IMR-90 (cell line): Measurements from ENCODE around the gene MRPL40. TPM values are rescaled to one million over a fixed set of nuclear protein-coding genes. Genes with fewer than 3 reads are reported as not detected.

Source experiments
- ATAC-seq: fragments of 200-7000 bp; cut with Tn5 transposase; 2 replicates; pipeline ENCODE4 v1.9.1; 2020; ENCODE audit warnings: low read depth, mild to moderate bottlenecking, moderate library complexity
- BruUV-seq: library from RNA; stranded (reverse); fragments of 400-500 nt; replicated peaks from 2 replicates; lab custom pipeline; 2021; lab: Mats Ljungman, UMichigan
- CTCF ChIA-PET: fragments of 300-600 bp; formaldehyde crosslinking; extraction: SDS; loops from one replicate; lab custom pipeline; 2021; ENCODE audit warnings: antibody characterized with exemption; lab: Yijun Ruan, JAX
- POLR2A ChIA-PET: fragments of 300-600 bp; sonication (Branson Sonifier 250); formaldehyde crosslinking; loops from one replicate; lab custom pipeline; 2022; ENCODE audit warnings: antibody characterized with exemption; ENCODE audit not compliant: unreplicated experiment; lab: Charles Lee
- DNase-seq: peaks from one replicate; pipeline ENCODE4 v3.0.0; 2013
- H2AFZ ChIP-seq: replicated peaks from 2 replicates; pipeline ENCODE3; 2013; ENCODE audit warnings: low read length, mild to moderate bottlenecking; ENCODE audit not compliant: poor library complexity
- H2AK5ac ChIP-seq: 2 replicates; pipeline ENCODE4 v1.6.1; 2013; ENCODE audit warnings: low read depth, low read length, inconsistent platforms
- H2AK9ac ChIP-seq: replicated peaks from 2 replicates; pipeline ENCODE3; 2013; ENCODE audit warnings: mild to moderate bottlenecking, low read depth, low read length, moderate library complexity; ENCODE audit not compliant: poor library complexity
- H2BK120ac ChIP-seq: 2 replicates; pipeline ENCODE4 v1.6.1; 2013; ENCODE audit warnings: low read depth, low read length, inconsistent platforms
- H2BK15ac ChIP-seq: 3 replicates; pipeline ENCODE4 v1.6.1; 2013; ENCODE audit warnings: low read depth, low read length, inconsistent platforms
- H2BK20ac ChIP-seq: 2 replicates; pipeline ENCODE4 v1.6.1; 2013; ENCODE audit warnings: low read depth, mild to moderate bottlenecking, inconsistent platforms, low read length, moderate library complexity
- H2BK5ac ChIP-seq: 2 replicates; pipeline ENCODE4 v1.6.1; 2013; ENCODE audit warnings: mild to moderate bottlenecking, low read depth, low read length, inconsistent platforms; ENCODE audit not compliant: poor library complexity, severe bottlenecking
- H3K14ac ChIP-seq: replicated peaks from 2 replicates; pipeline ENCODE4 v1.6.1; 2013; ENCODE audit warnings: low read depth, low read length, inconsistent platforms
- H3K18ac ChIP-seq: 2 replicates; pipeline ENCODE4 v1.6.1; 2013; ENCODE audit warnings: low read depth, low read length, control low read depth
- H3K23ac ChIP-seq: 2 replicates; pipeline ENCODE4 v1.6.1; 2013; ENCODE audit warnings: low read depth, low read length, inconsistent platforms
- H3K27ac ChIP-seq: 2 replicates; pipeline ENCODE4 v1.5.1; 2013; ENCODE audit warnings: mild to moderate bottlenecking, control low read depth, low read length; ENCODE audit not compliant: insufficient read depth
- H3K27me3 ChIP-seq: 2 replicates; pipeline ENCODE4 v1.6.1; 2013; ENCODE audit warnings: low read length; ENCODE audit not compliant: control insufficient read depth, insufficient read depth
- H3K36me3 ChIP-seq: 2 replicates; pipeline ENCODE4 v1.6.1; 2013; ENCODE audit warnings: low read length, mixed read lengths; ENCODE audit not compliant: control insufficient read depth, insufficient read depth
- H3K4ac ChIP-seq: 2 replicates; pipeline ENCODE4 v1.6.1; 2013; ENCODE audit warnings: low read depth, low read length, inconsistent platforms
- H3K4me1 ChIP-seq: 2 replicates; pipeline ENCODE4 v1.6.1; 2013; ENCODE audit warnings: low read length, mixed read lengths; ENCODE audit not compliant: control insufficient read depth, insufficient read depth
- H3K4me2 ChIP-seq: 2 replicates; pipeline ENCODE4 v1.6.1; 2013; ENCODE audit warnings: low read depth, mild to moderate bottlenecking, control low read depth, low read length, moderate library complexity
- H3K4me3 ChIP-seq: 2 replicates; pipeline ENCODE4 v1.5.1; 2013; ENCODE audit warnings: low read depth, mild to moderate bottlenecking, control low read depth, low read length, moderate library complexity; ENCODE audit not compliant: insufficient read depth
- H3K56ac ChIP-seq: 2 replicates; pipeline ENCODE4 v1.6.1; 2013; ENCODE audit warnings: low read length, inconsistent platforms; ENCODE audit not compliant: insufficient read depth; ENCODE audit errors: extremely low read depth
- H3K79me1 ChIP-seq, 2 experiments: 2 replicates each; pipeline ENCODE4 v1.6.1; 2013; ENCODE audit warnings: low read length in 2 of 2, inconsistent platforms in 1 of 2, low read depth in 1 of 2
- H3K9ac ChIP-seq: 2 replicates; pipeline ENCODE4 v1.6.1; 2013; ENCODE audit warnings: low read depth, low read length, control low read depth
- H3K9me1 ChIP-seq: 2 replicates; pipeline ENCODE4 v1.6.1; 2013; ENCODE audit warnings: low read length, inconsistent platforms; ENCODE audit not compliant: insufficient read depth
- H3K9me3 ChIP-seq: 2 replicates; pipeline ENCODE4 v1.6.1; 2013; ENCODE audit warnings: low read length; ENCODE audit not compliant: control insufficient read depth, insufficient read depth
- H4K20me1 ChIP-seq: 2 replicates; pipeline ENCODE4 v1.6.1; 2013; ENCODE audit warnings: low read length, inconsistent platforms; ENCODE audit not compliant: insufficient read depth
- H4K5ac ChIP-seq: 2 replicates; pipeline ENCODE4 v1.6.1; 2013; ENCODE audit warnings: mild to moderate bottlenecking, low read depth, low read length, control low read depth
- H4K8ac ChIP-seq, 2 experiments: 2 replicates each; pipeline ENCODE4 v1.6.1; 2013; ENCODE audit warnings: low read depth in 2 of 2, low read length in 2 of 2, control low read depth in 1 of 2, inconsistent platforms in 1 of 2
- H4K91ac ChIP-seq: 2 replicates; pipeline ENCODE4 v1.6.1; 2013; ENCODE audit warnings: low read depth, low read length, inconsistent platforms; ENCODE audit not compliant: insufficient read depth
- BHLHE40 ChIP-seq: fragments of 150-350 bp; IDR thresholded peaks from 2 replicates; pipeline ENCODE4 v1.6.1; 2016; ENCODE audit warnings: mild to moderate bottlenecking, low read depth, low read length
- CEBPB ChIP-seq: IDR thresholded peaks from 2 replicates; pipeline ENCODE4 v1.6.1; 2012; ENCODE audit warnings: low read depth, low read length, improper control_type of control experiment
- CHD1 ChIP-seq: IDR thresholded peaks from 2 replicates; pipeline ENCODE4 v1.6.1; 2012; ENCODE audit warnings: low read depth, low read length, improper control_type of control experiment
- FOS ChIP-seq: fragments of 150-350 bp; IDR thresholded peaks from 2 replicates; pipeline ENCODE4 v1.6.1; 2016; ENCODE audit warnings: low read depth, low read length
- MAFK ChIP-seq: IDR thresholded peaks from 2 replicates; pipeline ENCODE4 v1.6.1; 2012; ENCODE audit warnings: low read depth, low read length, improper control_type of control experiment
- MAZ ChIP-seq: IDR thresholded peaks from 2 replicates; pipeline ENCODE4 v1.6.1; 2012; ENCODE audit warnings: low read depth, mild to moderate bottlenecking, low read length, improper control_type of control experiment, moderate library complexity, borderline replicate concordance
- MXI1 ChIP-seq: IDR thresholded peaks from 2 replicates; pipeline ENCODE4 v1.6.1; 2012; ENCODE audit warnings: low read depth, mild to moderate bottlenecking, low read length, moderate library complexity, borderline replicate concordance
- NFE2L2 ChIP-seq: fragments of 150-350 bp; IDR thresholded peaks from 2 replicates; pipeline ENCODE4 v1.6.1; 2016; ENCODE audit warnings: low read depth, mild to moderate bottlenecking, low read length
- POLR2A ChIP-seq: IDR thresholded peaks from 2 replicates; pipeline ENCODE4 v1.6.1; 2012; ENCODE audit warnings: mild to moderate bottlenecking, low read depth, low read length
- RAD21 ChIP-seq: IDR thresholded peaks from 2 replicates; pipeline ENCODE4 v1.6.1; 2012; ENCODE audit warnings: low read length, improper control_type of control experiment
- RCOR1 ChIP-seq: IDR thresholded peaks from 2 replicates; pipeline ENCODE4 v1.6.1; 2012; ENCODE audit warnings: mild to moderate bottlenecking, low read length, improper control_type of control experiment; ENCODE audit not compliant: insufficient replicate concordance
- RFX5 ChIP-seq: IDR thresholded peaks from 2 replicates; pipeline ENCODE4 v1.8.0; 2012; ENCODE audit warnings: low read depth, mild to moderate bottlenecking, low read length, moderate library complexity
- SMC3 ChIP-seq: fragments of 150-350 bp; IDR thresholded peaks from 2 replicates; pipeline ENCODE4 v1.6.1; 2016; ENCODE audit warnings: low read depth, mild to moderate bottlenecking, antibody characterized with exemption, low read length, moderate library complexity
- WGBS, 2 experiments: methylation state at CpG; one replicate each; pipeline versions ENCODE4 v1.1.5 to v1.1.7; 2013; ENCODE audit warnings: missing lambda C conversion rate in 2 of 2; ENCODE audit not compliant: insufficient read length in 1 of 2; ENCODE audit errors: extremely low coverage in 2 of 2; 5-methylcytosine and 5-hydroxymethylcytosine counted together
- dilution Hi-C: fragments of 300-500 bp; cut with HindIII; formaldehyde crosslinking; loops from one replicate; pipeline ENCODE4 v1.14.3; 2018; ENCODE audit warnings: low sequenced_read_pairs; ENCODE audit not compliant: unreplicated experiment
- in situ Hi-C: fragments of 300-500 bp; cut with MboI; formaldehyde crosslinking; loops from 3 replicates; pipeline ENCODE4 v1.14.3; 2019; ENCODE audit warnings: low sequenced_read_pairs, inconsistent platforms, mixed read lengths
- intact Hi-C: fragments of 100-400 bp; cut with micrococcal nuclease; formaldehyde crosslinking; loops from 2 replicates; pipeline ENCODE4 v1.10.0; 2022
- polyA plus RNA-seq, 3 experiments: library from polyadenylated mRNA; depleted of rRNA; stranded (reverse); fragments of >200 nt; gene quantifications; 2 replicates each; pipeline ENCODE4 v1.2.3, GENCODE V29; 2012; ENCODE audit warnings: low replicate concordance in 1 of 3
- total RNA-seq: library from RNA; depleted of rRNA; stranded (reverse); fragments of >200 nt; gene quantifications from 2 replicates; pipeline ENCODE4 v1.2.3, GENCODE V29; 2012
- TF ChIP-seq, protein P1 (sequence below): conservative IDR thresholded peaks from 2 replicates; pipeline ENCODE4 v1.5.1; 2012; ENCODE audit warnings: mild to moderate bottlenecking, low read depth, low read length, improper control_type of control experiment
- TF ChIP-seq, protein P2 (sequence below): fragments of 150-350 bp; IDR thresholded peaks from 2 replicates; pipeline ENCODE4 v1.6.1; 2016; ENCODE audit warnings: low read depth, mild to moderate bottlenecking, low read length, moderate library complexity, borderline replicate concordance
- TF ChIP-seq, protein P3 (sequence below): fragments of 150-350 bp; IDR thresholded peaks from 2 replicates; pipeline ENCODE4 v1.6.1; 2017; ENCODE audit warnings: mild to moderate bottlenecking, antibody characterized with exemption, low read length, low read depth

The MRPL40 gene
- total and polyA plus RNA-seq, 2 of the 4 experiments (the other 2 are of a cell fraction) = 36.7 to 37.5 TPM

DNA sequence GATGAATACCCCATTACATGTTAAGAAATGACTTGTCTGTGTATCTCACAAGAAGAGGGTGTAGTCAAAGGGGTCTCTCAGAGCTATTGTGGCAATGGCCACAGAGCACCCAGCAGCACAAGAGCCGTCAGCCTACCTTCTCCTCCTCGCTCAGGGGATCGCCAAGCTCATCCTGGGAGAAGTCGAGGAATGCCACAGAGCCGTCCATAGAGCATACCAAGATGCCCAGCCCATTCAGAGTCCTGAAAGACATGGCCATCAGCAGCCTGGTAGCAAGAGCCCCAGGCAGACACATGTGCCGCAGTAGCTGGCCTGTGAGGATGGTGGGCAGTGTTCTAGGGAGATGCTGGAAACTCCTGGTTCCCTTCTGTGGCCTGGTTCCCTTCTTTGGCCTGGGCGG lies 44.8 kb upstream of the MRPL40 start:
- H3K4me3 ChIP-seq = no peak overlapping the region
- no peak overlapping the region for H4K91ac ChIP-seq
- H3K36me3 ChIP-seq = peaks cover 67% of the 10 kb centered on the region
- TF ChIP-seq CHD1 (no peak), MAFK (no peak), RCOR1 (no peak), RFX5 (no peak), RAD21 (no peak), FOS (no peak), MXI1 (no peak), POLR2A (no peak), BHLHE40 (no peak), NFE2L2 (no peak), CEBPB (no peak), MAZ (no peak), SMC3 (no peak)
- TF ChIP-seq, protein P1, sequence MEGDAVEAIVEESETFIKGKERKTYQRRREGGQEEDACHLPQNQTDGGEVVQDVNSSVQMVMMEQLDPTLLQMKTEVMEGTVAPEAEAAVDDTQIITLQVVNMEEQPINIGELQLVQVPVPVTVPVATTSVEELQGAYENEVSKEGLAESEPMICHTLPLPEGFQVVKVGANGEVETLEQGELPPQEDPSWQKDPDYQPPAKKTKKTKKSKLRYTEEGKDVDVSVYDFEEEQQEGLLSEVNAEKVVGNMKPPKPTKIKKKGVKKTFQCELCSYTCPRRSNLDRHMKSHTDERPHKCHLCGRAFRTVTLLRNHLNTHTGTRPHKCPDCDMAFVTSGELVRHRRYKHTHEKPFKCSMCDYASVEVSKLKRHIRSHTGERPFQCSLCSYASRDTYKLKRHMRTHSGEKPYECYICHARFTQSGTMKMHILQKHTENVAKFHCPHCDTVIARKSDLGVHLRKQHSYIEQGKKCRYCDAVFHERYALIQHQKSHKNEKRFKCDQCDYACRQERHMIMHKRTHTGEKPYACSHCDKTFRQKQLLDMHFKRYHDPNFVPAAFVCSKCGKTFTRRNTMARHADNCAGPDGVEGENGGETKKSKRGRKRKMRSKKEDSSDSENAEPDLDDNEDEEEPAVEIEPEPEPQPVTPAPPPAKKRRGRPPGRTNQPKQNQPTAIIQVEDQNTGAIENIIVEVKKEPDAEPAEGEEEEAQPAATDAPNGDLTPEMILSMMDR = no peak
- TF ChIP-seq, protein P2, sequence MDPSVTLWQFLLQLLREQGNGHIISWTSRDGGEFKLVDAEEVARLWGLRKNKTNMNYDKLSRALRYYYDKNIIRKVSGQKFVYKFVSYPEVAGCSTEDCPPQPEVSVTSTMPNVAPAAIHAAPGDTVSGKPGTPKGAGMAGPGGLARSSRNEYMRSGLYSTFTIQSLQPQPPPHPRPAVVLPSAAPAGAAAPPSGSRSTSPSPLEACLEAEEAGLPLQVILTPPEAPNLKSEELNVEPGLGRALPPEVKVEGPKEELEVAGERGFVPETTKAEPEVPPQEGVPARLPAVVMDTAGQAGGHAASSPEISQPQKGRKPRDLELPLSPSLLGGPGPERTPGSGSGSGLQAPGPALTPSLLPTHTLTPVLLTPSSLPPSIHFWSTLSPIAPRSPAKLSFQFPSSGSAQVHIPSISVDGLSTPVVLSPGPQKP = no peak
- TF ChIP-seq, protein P3, sequence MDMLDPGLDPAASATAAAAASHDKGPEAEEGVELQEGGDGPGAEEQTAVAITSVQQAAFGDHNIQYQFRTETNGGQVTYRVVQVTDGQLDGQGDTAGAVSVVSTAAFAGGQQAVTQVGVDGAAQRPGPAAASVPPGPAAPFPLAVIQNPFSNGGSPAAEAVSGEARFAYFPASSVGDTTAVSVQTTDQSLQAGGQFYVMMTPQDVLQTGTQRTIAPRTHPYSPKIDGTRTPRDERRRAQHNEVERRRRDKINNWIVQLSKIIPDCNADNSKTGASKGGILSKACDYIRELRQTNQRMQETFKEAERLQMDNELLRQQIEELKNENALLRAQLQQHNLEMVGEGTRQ = no peak
- no peak overlapping the region for H2BK120ac ChIP-seq
- H2BK5ac ChIP-seq = no peak overlapping the region
- no peaks in the 10 kb centered on the region for H3K9me3 ChIP-seq
- WGBS, 2 experiments = 95% methylated on average over 6 of the region's 7 CpGs; no CpG with 5 or more reads in 1 of the 2 experiments
- no peaks in the 10 kb centered on the region for H4K20me1 ChIP-seq
- no peak overlapping the region for H4K5ac ChIP-seq
- no peak overlapping the region for H3K4me2 ChIP-seq
- no peak overlapping the region for H4K8ac ChIP-seq
- H3K4ac ChIP-seq = no peak overlapping the region
- H2AFZ ChIP-seq = no peak overlapping the region
- ATAC-seq (no peak), DNase-seq (no peak)
- intact Hi-C loops (no loop called here), in situ Hi-C loops (loop anchor here (10.0 kb wide), 1 partner anchor 57 kb away; the partner anchor contains the start of gene C22orf39), dilution Hi-C loops (no loop called here)
- H3K4me1 ChIP-seq = no peaks in the 10 kb centered on the region
- no peak overlapping the region for H3K14ac ChIP-seq
- no peak overlapping the region for H3K9ac ChIP-seq
- no peak overlapping the region for H2BK20ac ChIP-seq
- no peak overlapping the region for H3K18ac ChIP-seq
- H3K56ac ChIP-seq = no peak overlapping the region
- BruUV-seq = no TSS peak
- POLR2A ChIA-PET = no interaction called here
- H3K27ac ChIP-seq = no peak overlapping the region
- H2AK9ac ChIP-seq = no peak overlapping the region
- no peak overlapping the region for H3K23ac ChIP-seq
- no peaks in the 10 kb centered on the region for H3K27me3 ChIP-seq
- H3K79me1 ChIP-seq = no peaks in the 10 kb centered on the region
- H2AK5ac ChIP-seq = no peak overlapping the region
- no peak overlapping the region for H2BK15ac ChIP-seq
- CTCF ChIA-PET = no interaction called here
- H3K9me1 ChIP-seq = peaks cover 4% of the 10 kb centered on the region
